GM18873 (cell line): Measurements from ENCODE around the gene PTPN9.
"Not testable (repeated sequence)": the region's sequence is repeated elsewhere in the genome, so short reads cannot be mapped to it uniquely, and the experiment has no call there.

Experiments
- ATAC-seq: cut with Tn5 transposase; IDR thresholded peaks from one replicate; pipeline ENCODE4 v1.9.1; 2021; ENCODE audit warnings: mild to moderate bottlenecking, moderate library complexity, moderate number of reproducible peaks; ENCODE audit not compliant: unreplicated experiment, low FRiP score

The PTPN9 gene

GRCh38 chr15:75533945-75534344, 45.2 kb downstream of the PTPN9 start:
- no peak for ATAC-seq

DNA sequence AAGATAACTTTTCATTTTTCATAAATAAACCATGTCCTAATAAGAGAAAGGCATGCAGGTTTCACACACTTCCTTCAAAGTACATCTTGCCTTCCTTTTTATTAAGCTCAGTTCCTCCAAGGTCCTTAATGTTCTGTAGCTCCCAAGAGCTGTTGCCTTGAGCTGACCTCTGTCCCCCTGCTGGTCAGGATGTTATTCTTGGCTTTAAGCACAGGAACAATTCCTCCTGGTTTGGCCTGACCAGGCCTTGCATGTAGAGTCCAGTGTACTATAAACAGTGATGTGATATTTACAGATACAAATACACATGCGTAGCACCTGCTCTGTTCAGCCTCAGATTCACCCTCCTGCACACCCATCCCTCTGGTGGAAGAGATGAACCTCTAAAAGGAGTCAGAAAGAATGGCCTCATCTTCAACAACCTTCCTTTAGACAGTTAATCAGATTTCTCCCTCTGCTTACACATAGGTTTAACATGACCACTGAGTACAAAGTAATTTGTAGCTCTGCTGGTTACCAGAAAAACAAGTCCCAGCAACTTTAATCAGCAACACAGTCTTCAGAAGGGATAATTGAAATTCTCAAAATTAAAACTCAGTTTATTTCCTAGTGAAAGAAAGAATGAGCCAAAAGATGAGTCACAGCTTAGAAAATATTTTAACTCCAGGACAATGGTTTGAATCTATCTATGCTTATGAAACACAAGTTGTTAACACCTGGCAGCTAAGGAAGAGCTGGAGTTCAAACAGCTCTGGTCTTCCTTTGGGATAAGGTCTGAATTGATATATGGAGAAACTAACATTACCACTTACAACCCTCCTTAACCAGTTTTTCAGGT, 46.5 kb downstream of the PTPN9 start:
- no peak for ATAC-seq

- ATAC-seq: no peak
Observed at GRCh38 chr15:75531041-75531450, 48.1 kb downstream of the PTPN9 start.

GRCh38 chr15:75530169-75530568, 48.9 kb downstream of the PTPN9 start:
- no peak for ATAC-seq

GRCh38 chr15:75525756-75526155, 53.4 kb downstream of the PTPN9 start:
- ATAC-seq: not testable (repeated sequence)

DNA sequence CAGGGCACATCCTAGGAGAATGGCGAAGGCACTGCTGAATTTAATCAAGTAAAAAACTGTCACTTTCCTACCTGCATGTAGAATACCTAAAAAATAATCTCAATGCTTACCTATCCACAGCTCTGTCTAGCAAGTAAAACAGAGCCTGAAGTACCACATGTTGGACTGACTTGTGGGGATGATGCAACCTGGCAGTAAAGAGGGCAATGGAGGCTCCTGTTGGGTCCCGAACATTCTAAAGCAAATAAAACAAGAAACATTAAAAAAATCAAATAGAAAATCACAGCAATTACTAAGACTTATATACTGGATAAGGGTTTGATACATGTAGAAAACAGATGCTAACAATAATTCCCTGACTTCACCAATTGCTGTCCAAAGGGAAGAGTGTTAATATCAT, 56.1 kb downstream of the PTPN9 start:
- ATAC-seq: no peak

GRCh38 chr15:75517233-75517632, 61.9 kb downstream of the PTPN9 start:
- ATAC-seq: no peak

- ATAC-seq: no peak
Observed at GRCh38 chr15:75508840-75509532, 70.1 kb downstream of the PTPN9 start.

DNA sequence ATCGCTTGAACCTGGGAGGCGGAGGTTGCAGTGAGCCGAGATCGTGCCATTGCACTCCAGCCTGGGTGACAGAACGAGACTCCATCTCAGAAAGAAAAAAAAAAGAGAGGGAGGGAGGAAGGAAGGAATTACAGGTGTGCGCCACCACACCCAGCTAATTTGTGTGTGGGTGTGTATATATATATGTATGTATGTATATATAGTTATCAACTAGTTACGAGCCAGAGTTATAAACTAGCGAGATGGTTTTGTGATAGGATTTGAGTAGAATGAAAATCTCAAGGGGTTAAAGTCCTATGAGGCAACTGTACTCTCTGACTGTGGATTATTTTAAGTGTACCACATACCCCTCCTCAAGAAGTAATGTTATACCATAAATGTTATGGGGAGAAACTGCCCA, 76.8 kb downstream of the PTPN9 start:
- ATAC-seq: no peak

DNA sequence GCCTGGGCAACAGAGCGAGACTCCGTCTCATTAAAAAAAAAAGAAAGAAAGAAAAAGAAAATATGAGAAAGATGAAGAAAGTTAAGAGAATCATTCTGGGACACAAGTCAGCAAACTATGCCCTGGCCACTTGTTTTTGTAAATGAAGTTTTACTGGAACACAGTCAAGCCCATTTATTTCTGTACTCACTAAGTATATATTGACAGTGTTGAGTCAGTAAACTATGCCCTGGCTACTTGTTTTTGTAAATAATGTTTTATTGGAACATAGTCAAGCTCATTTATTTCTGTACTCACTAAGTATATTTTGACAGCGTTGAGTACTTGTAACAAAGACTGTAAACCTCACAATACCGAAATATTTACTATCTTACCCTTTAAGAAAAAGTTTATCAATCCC, 85.4 kb downstream of the PTPN9 start:
- ATAC-seq: no peak

- ATAC-seq: no peak
Observed at GRCh38 chr15:75483961-75484360, 95.2 kb downstream of the PTPN9 start.

GRCh38 chr15:75483556-75483955, 95.6 kb downstream of the PTPN9 start:
- not testable (repeated sequence) for ATAC-seq

DNA sequence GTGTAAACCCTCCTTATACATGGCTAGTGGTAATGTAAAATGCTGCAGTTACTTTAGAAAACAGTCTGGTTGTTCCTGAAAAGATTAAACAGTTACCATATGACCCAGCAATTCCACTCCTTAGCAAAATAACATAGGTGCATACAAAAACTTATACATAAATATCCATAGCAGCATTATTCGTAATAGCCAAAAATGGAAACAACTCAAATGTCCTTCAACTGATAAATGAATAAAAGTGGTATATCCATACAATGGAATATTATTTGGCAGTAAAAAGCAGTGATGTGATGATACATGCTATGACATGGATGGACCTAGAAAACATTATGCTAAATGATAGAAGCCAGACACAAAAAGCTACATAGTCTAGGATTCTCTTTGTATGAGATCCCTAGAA, 96.0 kb downstream of the PTPN9 start:
- no peak for ATAC-seq

GRCh38 chr15:75480463-75480862, 98.7 kb downstream of the PTPN9 start:
- not testable (repeated sequence) for ATAC-seq

GRCh38 chr15:75479670-75480069, 99.4 kb downstream of the PTPN9 start:
- ATAC-seq: no peak

DNA sequence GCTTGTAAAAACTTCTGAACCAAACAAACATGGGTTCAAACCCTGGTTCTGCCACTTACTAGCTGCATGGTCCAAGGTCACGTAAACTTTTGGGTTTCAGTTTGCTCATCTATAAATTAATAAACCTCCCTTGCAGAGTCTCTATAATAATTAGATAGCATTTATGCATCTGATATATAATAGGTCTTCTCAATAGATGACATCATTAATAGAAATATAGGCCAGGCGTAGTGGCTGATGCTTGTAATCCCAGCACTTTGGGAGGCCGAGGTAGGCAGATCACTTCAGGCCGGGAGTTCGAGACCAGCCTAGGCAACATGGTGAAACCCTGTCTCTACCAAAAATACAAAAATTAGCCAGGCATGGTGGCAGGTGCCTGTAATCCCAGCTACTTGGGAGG, 102.0 kb downstream of the PTPN9 start:
- not testable (repeated sequence) for ATAC-seq

GRCh38 chr15:75468913-75469598, 110.1 kb downstream of the PTPN9 start:
- no peak for ATAC-seq

DNA sequence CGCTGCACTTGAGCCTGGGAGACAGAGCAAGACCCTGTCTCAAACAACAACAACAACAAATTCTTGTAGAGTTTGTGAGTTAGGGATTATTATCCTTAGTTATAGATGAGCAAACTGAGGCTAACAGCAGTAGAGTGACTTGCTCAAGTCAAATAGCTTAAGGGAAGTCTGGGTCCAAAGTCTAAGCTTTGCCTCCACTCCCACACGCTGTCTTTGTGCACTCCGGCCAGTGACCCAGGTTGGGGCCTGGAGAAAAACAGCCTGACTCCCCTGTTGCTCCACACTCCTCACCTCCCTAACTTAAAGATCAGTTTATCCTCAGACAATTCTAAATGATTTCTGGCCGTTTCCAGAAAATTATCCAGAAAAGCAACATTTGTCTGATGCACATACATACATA, 118.5 kb downstream of the PTPN9 start:
- ATAC-seq: no peak

- no peak for ATAC-seq
Observed at GRCh38 chr15:75459581-75459980, 119.5 kb downstream of the PTPN9 start.

DNA sequence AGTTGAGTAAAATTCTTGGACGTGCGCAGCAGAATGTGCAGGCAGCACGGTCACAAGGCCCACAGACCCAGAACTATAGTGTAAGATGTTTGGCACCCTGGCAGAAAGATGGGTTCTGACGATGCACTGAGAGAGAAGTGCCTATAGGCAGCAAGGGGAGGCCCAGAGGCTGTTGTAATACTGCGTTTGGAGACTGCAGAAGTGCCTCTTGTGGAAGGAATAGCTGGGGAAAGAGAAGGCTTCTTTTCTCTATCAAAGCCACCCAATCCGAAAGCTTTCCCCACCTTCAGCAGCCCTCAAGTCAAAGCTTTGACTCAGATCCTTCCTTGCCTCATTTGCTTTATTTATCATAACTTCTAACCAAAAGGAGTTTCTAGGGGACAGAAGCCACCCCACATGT, 122.4 kb downstream of the PTPN9 start:
- no peak for ATAC-seq

GRCh38 chr15:75455982-75456531, 123.1 kb downstream of the PTPN9 start:
- ATAC-seq: no peak
